HL-60 (cell line): ENCODE data around the gene TMEM121.

Experiments used
- DNase-seq, 2 experiments: peaks; one replicate each; pipeline ENCODE4 v3.0.0-alpha.2; 2010 to 2020; ENCODE audit warnings: low read depth in 1 of 2, low spot score in 1 of 2
- H3K27ac ChIP-seq: fragments of 250-450 bp; sonication (Bioruptor Pico); replicated peaks from 2 replicates; pipeline ENCODE4 v1.5.1; 2020; ENCODE audit warnings: mild to moderate bottlenecking, moderate library complexity
- H3K27me3 ChIP-seq: fragments of 250-450 bp; sonication (Bioruptor Pico); 2 replicates; pipeline ENCODE4 v1.5.1; 2021; ENCODE audit warnings: mild to moderate bottlenecking, moderate library complexity; ENCODE audit not compliant: insufficient read depth, poor library complexity, severe bottlenecking
- H3K4me3 ChIP-seq: replicated peaks from 2 replicates; pipeline ENCODE4 v1.5.1; 2011; ENCODE audit warnings: mild to moderate bottlenecking, control low read depth, low read length; ENCODE audit not compliant: insufficient read depth
- CTCF ChIP-seq: IDR thresholded peaks from one replicate; pipeline ENCODE4 v1.5.1; 2011; ENCODE audit warnings: low read length, control low read depth, inconsistent platforms; ENCODE audit not compliant: insufficient read depth
- GABPA ChIP-seq: IDR thresholded peaks from 2 replicates; pipeline ENCODE4 v1.6.1; 2012; ENCODE audit warnings: low read depth
- POLR2AphosphoS5 ChIP-seq: IDR thresholded peaks from 2 replicates; pipeline ENCODE4 v1.6.1; 2012; ENCODE audit warnings: low read depth
- REST ChIP-seq: IDR thresholded peaks from 2 replicates; pipeline ENCODE4 v1.6.1; 2012; ENCODE audit warnings: low read depth; ENCODE audit not compliant: insufficient replicate concordance
- SPI1 ChIP-seq: IDR thresholded peaks from 2 replicates; pipeline ENCODE4 v1.6.1; 2012; ENCODE audit warnings: low read depth, mild to moderate bottlenecking, borderline replicate concordance

The TMEM121 gene

DNA sequence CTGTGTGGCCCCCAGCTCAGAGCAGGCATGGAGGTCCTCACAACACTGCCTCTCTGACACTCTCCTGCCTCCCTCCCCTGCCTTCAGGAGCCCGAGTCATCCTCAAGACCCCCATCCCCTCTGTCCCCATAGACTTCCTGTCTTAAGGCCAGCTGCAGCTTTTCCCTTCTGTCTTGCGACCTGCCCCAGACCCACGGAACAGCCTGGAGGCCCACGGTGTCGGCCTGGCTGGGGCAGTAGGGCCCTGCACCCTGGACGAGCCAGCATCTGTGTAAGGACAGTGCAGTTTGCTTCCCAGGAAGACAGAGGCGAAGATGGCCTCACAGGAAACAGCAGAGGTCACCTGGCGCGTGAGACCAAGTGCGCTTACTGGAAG is 25.7 kb upstream of the TMEM121 start:
- Histone ChIP-seq H3K27ac (no peak overlapping the region), H3K27me3 (no peaks in the 10 kb centered on the region), H3K4me3 (no peak overlapping the region)
- TF ChIP-seq POLR2AphosphoS5 = no peak
- no peak for TF ChIP-seq REST
- no peak for TF ChIP-seq GABPA
- no peak for TF ChIP-seq CTCF
- TF ChIP-seq SPI1 = no peak
- DNase-seq = no peak

GRCh38 chr14:105501504-105502291 is 24.7 kb upstream of the TMEM121 start:
- Histone ChIP-seq H3K27ac (no peak overlapping the region), H3K27me3 (no peaks in the 10 kb centered on the region), H3K4me3 (no peak overlapping the region)
- DNase-seq = no peak
- TF ChIP-seq REST (no peak), SPI1 (no peak), GABPA (no peak), POLR2AphosphoS5 (no peak), CTCF (no peak)

DNA sequence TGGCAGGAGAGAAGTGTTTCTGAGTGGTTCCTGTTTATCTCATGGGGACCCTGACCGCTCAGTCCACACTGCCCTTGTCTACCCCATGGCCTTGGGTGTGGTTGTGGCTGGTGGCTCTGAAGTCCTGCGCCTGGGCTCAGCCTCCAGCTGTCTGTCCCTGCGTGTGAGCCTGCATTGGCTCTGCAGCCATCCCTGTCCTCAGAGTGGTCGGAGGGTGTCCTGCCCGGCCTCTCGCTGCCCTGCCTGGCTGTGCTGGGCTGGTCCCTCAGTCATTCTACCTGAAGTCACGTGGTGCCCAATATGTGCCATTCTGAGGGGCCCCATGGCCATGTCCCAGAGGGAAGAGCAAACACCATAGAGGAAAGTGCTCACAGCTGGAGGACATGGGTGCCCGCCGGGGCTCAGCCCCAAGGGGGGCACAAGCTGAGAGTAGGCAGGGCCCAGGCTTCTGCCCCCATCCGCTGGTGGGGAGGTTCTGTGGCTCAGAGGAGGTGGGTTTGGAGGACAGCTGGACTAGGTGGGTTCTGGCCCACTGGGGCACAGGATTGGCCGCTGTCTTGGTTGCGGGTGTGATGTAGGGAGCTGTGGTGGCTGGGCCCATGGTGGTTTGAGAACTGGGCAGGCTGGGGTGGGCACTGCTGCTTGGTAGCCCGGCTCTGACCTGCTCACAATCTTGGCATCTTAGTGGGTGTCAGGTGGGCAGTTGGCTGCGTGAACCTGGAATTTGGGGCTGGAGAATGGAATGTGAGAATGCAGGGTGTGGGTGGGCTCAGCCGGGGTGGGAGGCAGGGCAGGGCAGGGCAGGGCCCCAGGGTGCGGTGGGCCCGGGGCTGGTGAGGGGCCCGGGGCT is 23.7 kb upstream of the TMEM121 start:
- H3K27ac ChIP-seq = no peak overlapping the region
- H3K4me3 ChIP-seq = no peak overlapping the region
- TF ChIP-seq POLR2AphosphoS5 (no peak), CTCF (no peak), REST (no peak), GABPA (no peak), SPI1 (no peak)
- peaks cover 2% of the 10 kb centered on the region for H3K27me3 ChIP-seq
- DNase-seq = no peak
